Cortex of kidney (tissue), 1 donor: Measurements from ENCODE around the gene GRIN2D.

Experiments used
- DNase-seq: peaks from one replicate; lab custom pipeline; 2025; lab: John Stamatoyannopoulos, UW

GRIN2D gene

GRCh38 chr19:48393559-48394330, at the start of gene GRIN2D:
GRIN2D (plus strand) TSS chr19:48393668; CDS start chr19:48398393, 4,725 bp downstream.
- DNase-seq: no peak

DNA sequence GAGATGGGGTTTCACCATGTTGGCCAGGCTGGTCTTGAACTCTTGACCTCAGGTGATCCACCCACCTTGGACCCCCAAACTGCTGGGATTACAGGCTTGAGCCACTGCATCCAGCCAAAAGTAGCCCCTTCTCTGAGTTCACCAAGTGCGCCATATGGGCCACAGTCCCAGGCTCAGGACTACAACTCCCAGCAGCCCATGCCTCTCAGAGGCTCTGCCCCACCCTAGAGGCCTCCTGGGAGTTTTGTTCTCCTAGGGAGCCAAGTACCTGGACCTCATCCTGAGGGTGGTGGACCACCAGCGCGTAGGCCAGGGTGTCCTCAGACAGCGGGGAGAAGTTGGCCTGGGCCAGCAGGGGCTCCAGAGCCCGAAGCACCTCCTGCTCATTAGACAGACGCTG, 48.6 kb upstream of the GRIN2D start:
- no peak for DNase-seq

DNA sequence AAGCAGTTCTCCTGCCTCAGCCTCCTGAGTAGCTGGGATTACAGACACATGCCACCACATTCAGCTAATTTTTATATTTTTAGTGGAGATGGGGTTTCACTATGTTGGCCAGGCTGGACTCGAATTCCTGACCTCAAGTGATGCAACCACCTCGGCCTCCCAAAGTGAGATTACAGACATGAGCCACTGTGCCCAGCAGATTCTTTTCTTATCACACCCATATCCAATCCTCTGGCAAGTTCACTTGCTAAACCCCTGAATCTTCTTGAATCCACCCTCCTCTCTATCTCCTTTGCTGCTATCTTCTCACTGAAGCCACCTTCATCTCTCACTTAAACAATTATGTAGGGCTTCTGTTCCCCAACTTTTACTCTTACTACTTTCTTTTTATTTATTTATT, 47.3 kb upstream of the GRIN2D start:
- no peak for DNase-seq

DNA sequence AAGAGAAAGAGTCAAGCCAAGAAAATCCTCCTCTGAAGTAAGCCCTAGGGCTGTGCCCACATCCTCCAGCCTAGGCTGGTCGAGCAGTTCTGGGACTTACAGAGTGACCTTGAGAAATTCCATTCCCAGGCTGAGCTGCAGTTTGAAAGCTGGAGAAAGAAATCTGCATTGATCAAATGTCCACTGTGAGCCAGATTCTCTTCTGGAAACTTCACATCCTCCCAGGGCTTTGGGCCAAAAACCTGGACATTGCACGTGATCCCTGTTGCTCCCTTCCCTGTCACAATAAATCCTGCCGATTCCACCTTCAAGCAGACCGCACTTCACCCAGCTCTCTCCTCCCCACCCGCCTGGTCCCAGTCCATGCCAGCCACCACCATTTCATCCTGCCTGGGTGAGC, 45.4 kb upstream of the GRIN2D start:
- DNase-seq: no peak

DNA sequence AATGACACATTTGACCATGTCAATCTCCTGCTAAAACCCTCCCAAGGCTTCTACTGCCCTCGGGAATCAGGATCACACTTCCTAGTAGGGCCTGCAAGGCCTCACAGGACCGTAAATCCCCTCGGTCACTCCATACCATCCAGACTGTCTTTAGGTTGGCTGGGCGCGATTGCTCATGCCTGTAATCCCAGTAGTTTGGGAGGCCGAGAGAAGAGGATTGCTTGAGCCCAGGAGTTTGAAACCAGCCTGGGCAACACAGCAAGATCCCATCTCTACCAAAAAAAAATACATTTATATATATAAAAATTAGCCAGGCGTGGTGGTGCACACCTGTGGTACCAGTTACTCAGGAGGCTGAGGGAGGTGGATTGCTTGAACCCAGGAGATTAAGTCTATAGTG, 44.7 kb upstream of the GRIN2D start:
- DNase-seq: no peak

DNA sequence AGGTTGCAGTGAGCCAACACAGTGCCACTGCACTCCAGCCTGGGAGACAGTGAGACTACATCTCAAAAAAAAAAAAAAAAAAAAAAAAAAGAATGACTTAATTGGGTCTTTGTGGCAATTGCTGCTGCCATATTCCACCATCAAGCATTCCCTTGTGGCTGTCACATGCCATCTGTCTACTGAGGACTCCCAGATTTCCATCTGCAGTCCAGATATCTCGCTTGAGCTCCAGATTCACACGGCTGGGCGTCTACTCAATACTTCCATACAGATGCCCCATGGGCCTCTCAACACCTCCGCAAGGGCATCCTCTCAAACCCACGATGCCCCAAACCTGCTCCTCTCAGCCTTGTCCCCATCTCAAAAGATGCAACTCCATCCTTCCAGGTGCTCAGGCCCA, 42.6 kb upstream of the GRIN2D start:
- no peak for DNase-seq

DNA sequence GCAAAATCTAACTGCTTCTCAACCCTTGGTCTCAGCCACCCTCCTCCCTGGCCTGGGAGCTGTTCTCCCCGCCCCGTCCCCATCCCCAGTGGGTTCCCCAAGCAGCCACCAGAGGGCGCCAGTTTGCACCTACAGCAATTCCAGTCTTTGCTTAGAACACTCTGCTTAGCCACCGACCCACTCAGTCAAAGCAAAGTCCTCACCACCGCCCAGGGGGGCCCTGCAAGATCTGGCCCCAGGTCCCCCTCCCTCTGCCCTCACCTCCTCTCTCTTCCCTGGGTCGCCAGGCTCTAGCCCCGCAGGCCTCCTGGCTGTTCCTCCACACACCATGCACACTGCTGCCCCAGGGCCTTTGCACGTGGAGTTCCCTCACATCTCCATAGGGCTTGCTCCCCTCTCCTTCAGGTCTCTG, 42.1 kb upstream of the GRIN2D start:
- DNase-seq: no peak

GRCh38 chr19:48353677-48354076, 39.8 kb upstream of the GRIN2D start:
- DNase-seq: no peak

DNA sequence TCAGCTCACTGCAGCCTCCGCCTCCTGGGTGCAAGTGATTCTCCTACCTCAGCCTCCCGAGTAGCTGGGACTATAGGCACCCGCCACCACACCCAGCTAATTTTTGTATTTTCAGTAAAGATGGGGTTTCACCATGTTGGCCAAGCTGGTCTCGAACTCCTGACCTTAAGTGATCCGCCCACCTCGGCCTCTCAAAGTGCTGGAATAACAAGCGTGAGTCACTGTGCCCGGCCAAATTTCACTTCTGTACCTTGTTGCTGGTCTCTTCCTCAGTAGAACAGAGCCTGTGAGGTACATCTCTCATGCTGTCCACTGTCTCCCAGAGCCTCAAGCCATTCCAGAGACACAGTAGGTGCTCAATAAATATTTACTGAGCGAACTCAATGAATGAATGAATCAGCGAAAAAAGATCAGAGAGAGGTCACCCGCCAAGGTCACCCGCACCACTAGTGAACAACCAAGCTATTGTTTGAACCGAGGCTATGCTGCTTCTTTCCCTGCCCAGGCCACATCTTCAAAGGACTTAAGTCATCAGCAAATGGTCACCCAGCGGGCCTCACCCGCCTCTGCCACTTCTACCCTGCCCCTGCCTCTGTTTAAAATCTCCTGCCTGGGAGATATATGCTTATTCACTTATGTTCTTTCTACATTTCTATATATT, 39.0 kb upstream of the GRIN2D start:
- no peak for DNase-seq

DNA sequence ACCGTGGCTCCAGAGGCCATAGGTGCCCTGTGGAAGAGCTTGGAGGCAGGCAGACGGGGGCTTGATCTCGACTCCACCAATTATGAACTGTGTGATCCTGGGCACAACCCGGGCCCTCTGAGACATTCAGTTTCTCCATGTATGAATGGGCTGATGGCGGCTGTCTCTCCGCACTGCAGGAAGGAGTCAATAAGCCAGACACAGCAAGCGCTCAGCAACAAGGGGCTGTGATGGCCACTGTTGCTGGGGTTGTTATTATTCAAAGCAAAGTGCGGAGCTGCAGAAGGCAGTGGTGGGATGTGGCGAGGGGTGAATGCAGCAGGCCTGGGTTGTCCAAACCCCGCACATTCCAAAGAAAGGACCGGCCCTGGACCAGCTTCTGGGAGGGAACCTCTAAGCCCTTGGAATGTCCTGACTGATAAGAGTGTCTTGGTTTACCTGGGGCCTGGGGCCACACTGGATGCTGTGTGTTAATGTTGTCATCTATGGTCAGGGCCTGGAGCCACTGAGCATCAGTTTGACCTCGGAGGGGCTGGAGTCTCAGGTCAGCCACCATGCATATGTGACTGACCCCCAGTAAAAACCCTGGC, 38.0 kb upstream of the GRIN2D start:
- DNase-seq: no peak

DNA sequence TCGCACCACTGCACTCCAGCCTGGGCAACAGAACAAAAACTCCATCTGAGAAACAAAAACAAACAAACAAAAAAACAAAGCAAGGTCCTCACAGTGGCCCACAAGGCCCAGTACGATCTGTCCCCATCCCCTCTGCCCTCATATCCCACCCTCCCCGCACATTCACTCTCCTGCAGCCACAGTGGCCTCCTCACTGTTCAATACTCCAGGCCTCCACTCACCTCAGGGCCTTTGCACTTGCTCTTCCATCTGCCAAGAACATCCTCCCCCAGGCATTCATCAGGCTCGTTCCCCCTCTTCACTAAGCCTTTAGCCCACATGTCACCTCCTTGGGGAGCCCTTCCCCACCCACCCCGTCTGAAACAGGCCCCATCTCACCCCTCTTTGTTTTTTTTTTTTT, 34.3 kb upstream of the GRIN2D start:
- no peak for DNase-seq

- no peak for DNase-seq
Measured at GRCh38 chr19:48361912-48362311, 31.6 kb upstream of the GRIN2D start.

GRCh38 chr19:48362716-48363499, 30.6 kb upstream of the GRIN2D start:
- DNase-seq: peak; percentile 40

DNA sequence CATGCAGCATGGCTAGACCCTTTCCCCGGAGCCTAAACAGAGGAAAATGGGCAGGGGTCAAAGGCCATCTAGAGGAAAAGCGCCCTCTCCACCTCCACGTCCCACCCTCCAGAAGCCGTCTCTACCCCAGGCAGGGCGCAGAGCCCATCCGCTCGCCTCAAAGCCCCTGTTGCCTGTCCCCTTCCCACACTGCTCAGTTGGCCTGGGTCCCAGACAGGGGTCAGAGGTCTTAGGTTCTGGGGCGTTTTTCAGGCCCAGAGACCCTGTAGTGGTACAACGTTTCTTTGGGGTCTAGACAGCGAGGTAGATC, 30.0 kb upstream of the GRIN2D start:
- DNase-seq: no peak

GRCh38 chr19:48363810-48364597, 29.5 kb upstream of the GRIN2D start, which contains the start of the genes SYNGR4 and TMEM143:
SYNGR4 (plus strand) TSS chr19:48364367; CDS start chr19:48365843, 1,476 bp downstream.
TMEM143 (minus strand) TSS chr19:48363940; CDS start chr19:48363920, 20 bp downstream.
- DNase-seq: peak; percentile 74

GRCh38 chr19:48364598-48365348, 28.7 kb upstream of the GRIN2D start:
- no peak for DNase-seq

GRCh38 chr19:48365602-48366001, 27.9 kb upstream of the GRIN2D start:
- no peak for DNase-seq

DNA sequence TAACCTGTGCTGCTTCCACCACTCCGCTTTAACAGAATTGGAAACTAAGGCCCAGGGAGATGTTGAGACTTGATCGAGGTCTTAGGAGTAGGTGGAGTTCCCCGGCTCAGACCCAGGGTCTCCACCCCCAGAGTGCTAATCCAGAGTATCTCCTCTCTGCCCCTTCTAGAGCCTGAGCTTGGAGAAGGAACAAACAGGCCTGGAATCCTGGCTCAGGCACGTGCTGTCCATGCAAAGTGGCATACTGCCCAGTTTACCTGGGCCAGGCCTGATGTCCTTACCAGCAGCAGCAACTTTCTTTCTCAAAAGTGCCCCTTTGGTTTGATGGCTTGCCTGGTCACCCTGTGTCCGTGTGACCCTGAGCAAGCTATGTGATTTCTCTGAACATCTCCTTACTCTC, 25.6 kb upstream of the GRIN2D start:
- DNase-seq: no peak

DNA sequence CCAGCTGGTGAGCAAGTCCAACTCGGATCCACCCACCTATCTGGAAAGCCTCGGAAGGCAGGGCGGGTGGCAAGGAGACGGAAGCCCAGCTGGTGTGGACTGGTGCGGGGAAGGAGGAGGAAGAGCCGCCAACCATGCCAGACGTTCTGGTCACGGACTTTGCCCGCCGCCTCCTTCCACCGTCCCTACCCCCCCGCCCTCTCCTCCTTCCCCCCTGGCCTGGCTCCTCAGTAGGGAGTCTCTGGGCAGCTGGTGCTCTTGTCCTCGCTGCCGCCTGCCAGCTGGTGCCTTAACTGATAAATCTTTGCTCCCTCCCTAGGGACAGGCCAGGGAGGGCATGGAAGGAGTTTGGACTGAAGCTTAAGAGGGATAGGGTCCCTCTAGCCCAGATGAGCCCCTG, 24.5 kb upstream of the GRIN2D start:
- no peak for DNase-seq

- no peak for DNase-seq
Measured at GRCh38 chr19:48370955-48371354, 22.5 kb upstream of the GRIN2D start.

GRCh38 chr19:48371367-48371766, 22.1 kb upstream of the GRIN2D start:
- DNase-seq: no peak
